Kidney (tissue), 14 donors: Measurements from ENCODE around the gene PHKG1. TPM values are rescaled to one million over a fixed set of nuclear protein-coding genes. Genes with fewer than 3 reads are reported as not detected.
A peak's percentile ranks its signal among the peaks of the same experiment; 100 is the strongest.
"Not testable (repeated sequence)": the region's sequence is repeated elsewhere in the genome, so short reads cannot be mapped to it uniquely, and the experiment has no call there.

Source experiments
- DNase-seq, 5 donors: peaks; one replicate each; pipeline ENCODE4 v3.0.0-alpha.2; 2013 to 2020
- FAIRE-seq: peaks from 2 replicates; lab custom pipeline; 2012; peaks lifted over from hg19 to GRCh38; lab: Jason Lieb, UNC
- H3K27ac ChIP-seq, 2 donors: one replicate each; pipeline ENCODE4 v1.7.0; 2013; ENCODE audit warnings: low read depth in 2 of 2, low read length in 2 of 2, inconsistent platforms in 1 of 2
- H3K27me3 ChIP-seq: one replicate; pipeline ENCODE4 v1.7.1; 2013; ENCODE audit warnings: low read length, inconsistent platforms; ENCODE audit not compliant: control insufficient read depth, insufficient read depth
- H3K36me3 ChIP-seq, 3 donors: one replicate each; pipeline versions ENCODE4 v1.7.0 to v1.7.1; 2013; ENCODE audit warnings: low read length in 3 of 3, control low read depth in 1 of 3, inconsistent platforms in 1 of 3; ENCODE audit not compliant: insufficient read depth in 3 of 3, control insufficient read depth in 2 of 3
- H3K4me1 ChIP-seq, 3 donors: one replicate each; pipeline versions ENCODE4 v1.7.0 to v1.7.1; 2013; ENCODE audit warnings: low read length in 3 of 3, inconsistent platforms in 1 of 3, low read depth in 1 of 3; ENCODE audit not compliant: control insufficient read depth in 2 of 3, insufficient read depth in 2 of 3
- H3K4me3 ChIP-seq, 3 donors: one replicate each; pipeline versions ENCODE4 v1.7.0 to v1.8.1; 2013; ENCODE audit warnings: low read length in 3 of 3, control low read depth in 1 of 3, inconsistent platforms in 1 of 3
- H3K9ac ChIP-seq, 3 donors: one replicate each; pipeline versions ENCODE4 v1.7.0 to v1.7.1; 2013; ENCODE audit warnings: low read length in 3 of 3, control low read depth in 1 of 3, inconsistent platforms in 1 of 3
- H3K9me3 ChIP-seq, 3 donors: one replicate each; pipeline versions ENCODE4 v1.7.0 to v1.7.1; 2013; ENCODE audit warnings: low read length in 3 of 3, control low read depth in 1 of 3, inconsistent platforms in 1 of 3; ENCODE audit not compliant: control insufficient read depth in 2 of 3, insufficient read depth in 1 of 3
- intact Hi-C: fragments of 100-400 bp; cut with DNase I; formaldehyde crosslinking; loops from one replicate; pipeline ENCODE4 v1.11.1; 2022
- polyA plus RNA-seq: library from polyadenylated mRNA; stranded (reverse); fragments of 350-450 nt; fragmentation: Illumina TruSeq; extraction: RNeasy Lipid Tissue Mini Kit (QIAGEN cat#74804); gene quantifications from one replicate; pipeline ENCODE4 v1.2.3, GENCODE V29; 2014; ENCODE audit warnings: low read depth, low replicate concordance; ENCODE audit not compliant: insufficient read depth
- total RNA-seq: library from RNA; stranded (reverse); fragmentation: NEBNext Ultra II Directional; extraction: Animal tissue kit (Norgen Biotek cat#: 25700); gene quantifications from one replicate; pipeline ENCODE4 v1.2.1, GENCODE V29; 2021
- TF ChIP-seq, protein P1 (sequence below): IDR thresholded peaks from 3 replicates; pipeline ENCODE4 v1.5.1; 2012; ENCODE audit warnings: mild to moderate bottlenecking, moderate library complexity, borderline replicate concordance; ENCODE audit not compliant: insufficient read depth; ENCODE audit errors: extremely low read depth
- donor health status: control.
- donor health status: control.
- donor health status: control.
- donor health status: control.
- donor health status: control.
- donor health status: DM: yes; HTN: yes; CAD: no.
- donor health status: Normal renal cell carcinoma (clear cell type).

The PHKG1 gene
- total and polyA plus RNA-seq, 2 donors from 2014 or later = 0.91 TPM; not detected in 1

DNA sequence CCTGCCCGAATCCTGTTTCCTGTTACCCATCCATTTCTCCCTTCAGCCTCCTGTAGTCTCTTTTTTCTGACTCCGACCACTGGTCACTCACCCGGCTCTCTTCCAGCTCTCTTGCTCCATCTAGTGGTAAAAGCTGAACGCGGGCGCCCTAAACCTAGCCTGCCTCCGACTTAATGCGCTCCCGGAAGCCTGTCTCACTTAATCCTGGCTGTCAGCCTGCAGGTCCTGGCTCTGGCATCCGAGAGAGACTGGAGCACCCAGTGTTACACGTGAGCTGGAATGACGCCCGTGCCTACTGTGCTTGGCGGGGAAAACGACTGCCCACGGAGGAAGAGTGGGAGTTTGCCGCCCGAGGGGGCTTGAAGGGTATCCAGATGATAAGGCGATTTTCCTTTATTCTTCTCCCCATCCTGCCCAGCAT lies 18.4 kb downstream of the PHKG1 start:
- Histone ChIP-seq H3K4me3 (no peak overlapping the region), H3K27me3 (no peaks in the 10 kb centered on the region), H3K36me3 (peaks cover 2 to 9% (median 5%) of the 10 kb centered on the region in 3 donors), H3K27ac (no peak overlapping the region), H3K9ac (peak overlapping the region in 1 of 3 donors; percentile 58), H3K9me3 (no peaks in the 10 kb centered on the region), H3K4me1 (peaks cover 0 to 3% (median 0%) of the 10 kb centered on the region in 3 donors)
- DNase-seq (peak; percentile 89 to 93 (median 92)), FAIRE-seq (peak; percentile 56)
- intact Hi-C loops = no loop called here
- TF ChIP-seq, protein P1, sequence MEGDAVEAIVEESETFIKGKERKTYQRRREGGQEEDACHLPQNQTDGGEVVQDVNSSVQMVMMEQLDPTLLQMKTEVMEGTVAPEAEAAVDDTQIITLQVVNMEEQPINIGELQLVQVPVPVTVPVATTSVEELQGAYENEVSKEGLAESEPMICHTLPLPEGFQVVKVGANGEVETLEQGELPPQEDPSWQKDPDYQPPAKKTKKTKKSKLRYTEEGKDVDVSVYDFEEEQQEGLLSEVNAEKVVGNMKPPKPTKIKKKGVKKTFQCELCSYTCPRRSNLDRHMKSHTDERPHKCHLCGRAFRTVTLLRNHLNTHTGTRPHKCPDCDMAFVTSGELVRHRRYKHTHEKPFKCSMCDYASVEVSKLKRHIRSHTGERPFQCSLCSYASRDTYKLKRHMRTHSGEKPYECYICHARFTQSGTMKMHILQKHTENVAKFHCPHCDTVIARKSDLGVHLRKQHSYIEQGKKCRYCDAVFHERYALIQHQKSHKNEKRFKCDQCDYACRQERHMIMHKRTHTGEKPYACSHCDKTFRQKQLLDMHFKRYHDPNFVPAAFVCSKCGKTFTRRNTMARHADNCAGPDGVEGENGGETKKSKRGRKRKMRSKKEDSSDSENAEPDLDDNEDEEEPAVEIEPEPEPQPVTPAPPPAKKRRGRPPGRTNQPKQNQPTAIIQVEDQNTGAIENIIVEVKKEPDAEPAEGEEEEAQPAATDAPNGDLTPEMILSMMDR = peak; percentile 93

DNA sequence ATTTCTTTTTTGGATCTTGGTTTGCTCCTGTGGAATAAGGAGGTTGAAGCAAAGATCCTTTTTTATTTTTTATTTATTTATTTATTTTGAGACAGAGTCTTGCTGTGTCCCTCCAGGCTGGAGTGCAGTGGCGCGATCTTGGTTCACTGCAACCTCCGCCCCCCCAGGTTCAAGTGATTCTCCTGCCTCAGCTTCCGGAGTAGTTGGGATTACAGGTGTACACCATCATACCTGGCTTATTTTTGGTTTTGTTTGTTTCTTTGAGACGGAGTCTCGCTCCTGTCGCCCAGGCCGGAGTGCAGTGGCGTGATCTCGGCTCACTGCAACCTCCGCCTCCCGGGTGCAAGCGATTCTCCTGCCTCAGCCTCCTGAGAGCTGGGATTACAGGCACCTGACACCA lies 26.4 kb downstream of the PHKG1 start:
- FAIRE-seq, intact Hi-C loops, DNase-seq: not testable (repeated sequence)

DNA sequence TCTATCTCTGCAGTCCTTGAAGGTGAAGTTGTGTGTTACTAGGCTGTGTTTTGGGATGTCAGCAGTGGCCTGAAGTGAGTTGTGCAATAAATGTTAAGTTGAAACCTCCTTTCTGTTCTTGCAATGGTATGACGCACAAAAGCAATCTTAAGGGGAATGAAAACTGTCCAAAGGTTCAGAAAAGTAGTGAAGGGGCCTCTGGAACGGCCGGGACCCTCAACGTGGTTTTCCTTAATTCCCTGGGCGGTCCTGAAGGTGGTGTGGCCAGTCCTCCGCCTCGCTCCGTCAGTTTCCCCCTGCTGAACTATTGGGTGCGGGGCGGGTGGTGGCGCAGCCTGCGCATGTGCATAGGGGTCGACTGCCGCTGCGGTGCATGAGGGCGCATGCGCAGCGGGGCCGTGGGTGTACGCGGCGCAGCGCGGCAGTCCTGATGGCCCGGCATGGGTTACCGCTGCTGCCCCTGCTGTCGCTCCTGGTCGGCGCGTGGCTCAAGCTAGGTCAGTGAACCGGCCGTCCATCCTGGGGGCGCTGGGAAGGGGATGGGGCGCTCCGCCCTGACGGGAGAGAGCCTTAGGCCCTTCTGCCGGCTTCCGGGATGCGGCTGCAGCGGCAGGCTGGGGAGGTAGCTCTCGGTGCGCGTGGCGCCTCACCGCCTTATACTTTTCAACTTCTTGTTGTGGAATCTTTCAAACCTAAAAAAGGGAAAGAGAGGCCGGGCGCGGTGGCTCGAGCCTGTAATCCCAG lies 28.7 kb downstream of the PHKG1 start, which contains the start of gene SUMF2:
TSS of gene SUMF2 (plus strand) at position 405 of the 744 bp plus-strand sequence. CDS start at position 431, 26 bp downstream.
- FAIRE-seq = no peak
- H3K4me1 ChIP-seq = peaks cover 0 to 3% (median 0%) of the 10 kb centered on the region in 3 donors
- H3K36me3 ChIP-seq = peaks cover 6 to 33% (median 20%) of the 10 kb centered on the region in 3 donors

More for the DNA sequence above, 26.4 kb downstream of the PHKG1 start:
- H3K4me3 ChIP-seq, H3K27me3 ChIP-seq, H3K27ac ChIP-seq, H3K9me3 ChIP-seq, H3K4me1 ChIP-seq, H3K9ac ChIP-seq: not testable (repeated sequence)
- H3K36me3 ChIP-seq = peaks cover 4 to 22% (median 16%) of the 10 kb centered on the region in 3 donors

More for the DNA sequence above, 28.7 kb downstream of the PHKG1 start, which contains the start of gene SUMF2:
- Histone ChIP-seq H3K27me3 (no peaks in the 10 kb centered on the region), H3K9me3 (no peaks in the 10 kb centered on the region), H3K9ac (peak within 1 kb of the TSS; percentile 67 to 80 (median 77)), H3K27ac (peak within 1 kb of the TSS; percentile 95), H3K4me3 (peak within 1 kb of the TSS; percentile 73 to 89 (median 83))
- TF ChIP-seq, protein P1 = peak; percentile 24
- intact Hi-C loops = no loop called here
- peak; percentile 94 to 97 (median 97) for DNase-seq
